ENCODE results near the gene HHIPL1.
"Not testable (repeated sequence)": the region's sequence is repeated elsewhere in the genome, so short reads cannot be mapped to it uniquely, and the experiment has no call there.

HHIPL1 gene

GRCh38 chr14:99660006-99660566, 15.2 kb downstream of the HHIPL1 start:
- no peak for DNase-seq (ENCODE audit: low spot score)

GRCh38 chr14:99660794-99661193, 15.9 kb downstream of the HHIPL1 start:
- no peak for DNase-seq (ENCODE audit: low spot score)

- not testable (repeated sequence) for DNase-seq (ENCODE audit: low spot score)
These were observed 16.3 kb downstream of the HHIPL1 start for GRCh38 chr14:99661206-99661605.

- DNase-seq (ENCODE audit: low spot score): no peak
These were observed 17.9 kb downstream of the HHIPL1 start for GRCh38 chr14:99662846-99663245.

- DNase-seq (ENCODE audit: low spot score): no peak
These were observed 18.6 kb downstream of the HHIPL1 start for GRCh38 chr14:99663386-99664057.

GRCh38 chr14:99664058-99664936, 19.4 kb downstream of the HHIPL1 start:
- no peak for DNase-seq (ENCODE audit: low spot score)

- DNase-seq (ENCODE audit: low spot score): no peak
These were observed 20.0 kb downstream of the HHIPL1 start for GRCh38 chr14:99664937-99665273.

GRCh38 chr14:99666533-99666932, 21.6 kb downstream of the HHIPL1 start:
- no peak for DNase-seq (ENCODE audit: low spot score)

- DNase-seq (ENCODE audit: low spot score): no peak
These were observed 22.1 kb downstream of the HHIPL1 start for GRCh38 chr14:99667045-99667444.

- no peak for DNase-seq (ENCODE audit: low spot score)
These were observed 22.9 kb downstream of the HHIPL1 start for GRCh38 chr14:99667821-99668220.

GRCh38 chr14:99668307-99669295, 23.7 kb downstream of the HHIPL1 start:
- DNase-seq (ENCODE audit: low spot score): no peak

- DNase-seq (ENCODE audit: low spot score): no peak
These were observed 25.7 kb downstream of the HHIPL1 start for GRCh38 chr14:99670361-99671234.

- no peak for DNase-seq (ENCODE audit: low spot score)
These were observed 26.6 kb downstream of the HHIPL1 start for GRCh38 chr14:99671235-99672224.

GRCh38 chr14:99672506-99673304, 27.8 kb downstream of the HHIPL1 start:
- DNase-seq (ENCODE audit: low spot score): no peak

- no peak for DNase-seq (ENCODE audit: low spot score)
These were observed 28.6 kb downstream of the HHIPL1 start for GRCh38 chr14:99673305-99674063.

- no peak for DNase-seq (ENCODE audit: low spot score)
These were observed 29.2 kb downstream of the HHIPL1 start for GRCh38 chr14:99674064-99674650.

GRCh38 chr14:99674776-99675381, 29.9 kb downstream of the HHIPL1 start:
- no peak for DNase-seq (ENCODE audit: low spot score)

Measured in RKO (cell line).